Dedifferentiated amniotic fluid mesenchymal stem cell (primary cell): Measurements from ENCODE around the gene TPST1.
"Not testable (repeated sequence)": the region's sequence is repeated elsewhere in the genome, so short reads cannot be mapped to it uniquely, and the experiment has no call there.

Experiments
- DNase-seq: peaks from one replicate; pipeline ENCODE4 v3.0.0-alpha.2; 2016; ENCODE audit errors: extremely low spot score

TPST1 gene

GRCh38 chr7:66283003-66283920, 78.1 kb downstream of the TPST1 start:
- DNase-seq = peak; percentile 62

GRCh38 chr7:66296001-66296521, 90.9 kb downstream of the TPST1 start:
- peak; percentile 36 for DNase-seq

GRCh38 chr7:66296557-66296956, 91.4 kb downstream of the TPST1 start:
- no peak for DNase-seq

GRCh38 chr7:66297579-66297978, 92.4 kb downstream of the TPST1 start:
- no peak for DNase-seq

- no peak for DNase-seq
Measured at GRCh38 chr7:66301249-66301648, 96.1 kb downstream of the TPST1 start.

GRCh38 chr7:66301737-66302136, 96.6 kb downstream of the TPST1 start:
- no peak for DNase-seq

- no peak for DNase-seq
Measured at GRCh38 chr7:66303454-66304155, 98.5 kb downstream of the TPST1 start.

- no peak for DNase-seq
Measured at GRCh38 chr7:66304536-66304935, 99.4 kb downstream of the TPST1 start.

GRCh38 chr7:66306243-66306642, 101.1 kb downstream of the TPST1 start:
- no peak for DNase-seq

GRCh38 chr7:66307591-66308215, 102.6 kb downstream of the TPST1 start:
- DNase-seq = no peak

- DNase-seq = no peak
Measured at GRCh38 chr7:66308411-66308810, 103.3 kb downstream of the TPST1 start.

GRCh38 chr7:66310620-66311019, 105.5 kb downstream of the TPST1 start:
- DNase-seq = no peak

GRCh38 chr7:66313886-66314568, 108.9 kb downstream of the TPST1 start:
- DNase-seq = no peak

- no peak for DNase-seq
Measured at GRCh38 chr7:66315192-66315591, 110.1 kb downstream of the TPST1 start.

- DNase-seq = no peak
Measured at GRCh38 chr7:66319407-66319979, 114.4 kb downstream of the TPST1 start.

GRCh38 chr7:66321283-66321682, 116.1 kb downstream of the TPST1 start:
- DNase-seq = no peak

GRCh38 chr7:66323114-66323796, 118.1 kb downstream of the TPST1 start:
- no peak for DNase-seq

GRCh38 chr7:66324985-66325384, 119.9 kb downstream of the TPST1 start:
- not testable (repeated sequence) for DNase-seq

- peak; percentile 74 for DNase-seq
Measured at GRCh38 chr7:66326501-66327215, 121.5 kb downstream of the TPST1 start.

GRCh38 chr7:66330961-66331360, 125.8 kb downstream of the TPST1 start:
- peak; percentile 27 for DNase-seq
